ENCODE results near the gene QRFPR. TPM values are rescaled to one million over a fixed set of nuclear protein-coding genes. Genes with fewer than 3 reads are reported as not detected.

The QRFPR gene
- total and polyA plus RNA-seq, 10 of the 15 experiments (the other 5 are each of a cell fraction or from before 2014, with no cell fraction given), result not detected

GRCh38 chr4:121340247-121340646 is 40.6 kb downstream of the QRFPR start:
- Histone ChIP-seq H3K79me2 (ENCODE audit: control insufficient read depth, insufficient read depth, low read length) (no peaks in the 10 kb centered on the region), H3K4me2 (ENCODE audit: control insufficient read depth, insufficient read depth) (no peak overlapping the region), H3K9me3 (replicated peaks; ENCODE audit: control insufficient read depth, insufficient read depth, low read length) (no peaks in the 10 kb centered on the region), H2AFZ (ENCODE audit: control insufficient read depth, low read depth, low read length) (no peak overlapping the region), H3K4me3 (no peak overlapping the region), H3K4me1 (ENCODE audit: control insufficient read depth, insufficient read depth, low read length) (no peaks in the 10 kb centered on the region), H3K36me3 (ENCODE audit: control insufficient read depth in 2 of 2, insufficient read depth in 2 of 2, low read length in 1 of 2) (no peaks in the 10 kb centered on the region), H3K27me3 (replicated peaks in 1 of 2; ENCODE audit: control insufficient read depth in 2 of 2, insufficient read depth in 2 of 2, low read length in 1 of 2) (no peaks in the 10 kb centered on the region; a peak in 2 of 4 replicates), H3K27ac (ENCODE audit: control insufficient read depth, insufficient read depth) (no peak overlapping the region), H3K9ac (ENCODE audit: control insufficient read depth, insufficient read depth, low read length) (no peak overlapping the region), H4K20me1 (ENCODE audit: control insufficient read depth, insufficient read depth) (no peaks in the 10 kb centered on the region)
- ChIA-PET POLR2A (no interaction called here), SMC1A (ENCODE audit: uncharacterized antibody, unreplicated experiment) (interaction anchor here (0.6 kb wide), 1 partner anchor 13 kb away, joined by 3 read pairs; no protein-coding TSS in a partner anchor), RAD21 (ENCODE audit: unreplicated experiment) (no interaction called here), CTCF (interaction anchor here (2.4 kb wide), 1 partner anchor 148 kb away, joined by 6 read pairs; no protein-coding TSS in a partner anchor)
- intact Hi-C loops (cut with micrococcal nuclease; ENCODE audit: unreplicated experiment), result no loop called here
- in situ Hi-C loops (cut with MboI), result no loop called here
- TF ChIP-seq EP300 (IDR thresholded peaks at IDR 0.05; ENCODE audit: borderline replicate concordance in 1 of 2, control insufficient read depth in 1 of 2, low read depth in 2 of 2, low read length in 2 of 2), result no peak
- TF ChIP-seq BHLHE40 (IDR thresholded peaks at IDR 0.05; ENCODE audit: borderline replicate concordance in 1 of 2, low read depth in 2 of 2, low read length in 1 of 2), result no peak
- no peak for TF ChIP-seq POLR2A (IDR thresholded peaks at IDR 0.05; ENCODE audit: low read depth, low read length)
- TF ChIP-seq RELB (IDR thresholded peaks at IDR 0.05; ENCODE audit: low read depth), result no peak
- TF ChIP-seq SMARCA5 (IDR thresholded peaks at IDR 0.05), result no peak
- TF ChIP-seq EZH2 (IDR thresholded peaks at IDR 0.05; ENCODE audit: borderline replicate concordance, control insufficient read depth, low read depth, low read length), result no peak
- TF ChIP-seq, protein P1, sequence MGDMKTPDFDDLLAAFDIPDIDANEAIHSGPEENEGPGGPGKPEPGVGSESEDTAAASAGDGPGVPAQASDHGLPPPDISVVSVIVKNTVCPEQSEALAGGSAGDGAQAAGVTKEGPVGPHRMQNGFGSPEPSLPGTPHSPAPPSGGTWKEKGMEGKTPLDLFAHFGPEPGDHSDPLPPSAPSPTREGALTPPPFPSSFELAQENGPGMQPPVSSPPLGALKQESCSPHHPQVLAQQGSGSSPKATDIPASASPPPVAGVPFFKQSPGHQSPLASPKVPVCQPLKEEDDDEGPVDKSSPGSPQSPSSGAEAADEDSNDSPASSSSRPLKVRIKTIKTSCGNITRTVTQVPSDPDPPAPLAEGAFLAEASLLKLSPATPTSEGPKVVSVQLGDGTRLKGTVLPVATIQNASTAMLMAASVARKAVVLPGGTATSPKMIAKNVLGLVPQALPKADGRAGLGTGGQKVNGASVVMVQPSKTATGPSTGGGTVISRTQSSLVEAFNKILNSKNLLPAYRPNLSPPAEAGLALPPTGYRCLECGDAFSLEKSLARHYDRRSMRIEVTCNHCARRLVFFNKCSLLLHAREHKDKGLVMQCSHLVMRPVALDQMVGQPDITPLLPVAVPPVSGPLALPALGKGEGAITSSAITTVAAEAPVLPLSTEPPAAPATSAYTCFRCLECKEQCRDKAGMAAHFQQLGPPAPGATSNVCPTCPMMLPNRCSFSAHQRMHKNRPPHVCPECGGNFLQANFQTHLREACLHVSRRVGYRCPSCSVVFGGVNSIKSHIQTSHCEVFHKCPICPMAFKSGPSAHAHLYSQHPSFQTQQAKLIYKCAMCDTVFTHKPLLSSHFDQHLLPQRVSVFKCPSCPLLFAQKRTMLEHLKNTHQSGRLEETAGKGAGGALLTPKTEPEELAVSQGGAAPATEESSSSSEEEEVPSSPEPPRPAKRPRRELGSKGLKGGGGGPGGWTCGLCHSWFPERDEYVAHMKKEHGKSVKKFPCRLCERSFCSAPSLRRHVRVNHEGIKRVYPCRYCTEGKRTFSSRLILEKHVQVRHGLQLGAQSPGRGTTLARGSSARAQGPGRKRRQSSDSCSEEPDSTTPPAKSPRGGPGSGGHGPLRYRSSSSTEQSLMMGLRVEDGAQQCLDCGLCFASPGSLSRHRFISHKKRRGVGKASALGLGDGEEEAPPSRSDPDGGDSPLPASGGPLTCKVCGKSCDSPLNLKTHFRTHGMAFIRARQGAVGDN (IDR thresholded peaks at IDR 0.05), result no peak
- no peak for TF ChIP-seq ZSCAN29 (IDR thresholded peaks at IDR 0.05)
- no peak for TF ChIP-seq ZNF592 (IDR thresholded peaks at IDR 0.05)
- no TSS peak for BruUV-seq (replicated peaks)
- FAIRE-seq (no peak), DNase-seq (ENCODE audit: low read depth, low spot score) (no peak), ATAC-seq (no peak)
- WGBS (ENCODE audit: insufficient coverage, insufficient replicate concordance, low lambda C conversion rate, missing lambda C conversion rate), result 46% methylated on average over 2 of the region's 2 CpGs

All from GM12878 (cell line).